H9 (cell line): Measurements from ENCODE around the gene HOXC10. TPM values are rescaled to one million over a fixed set of nuclear protein-coding genes. Genes with fewer than 3 reads are reported as not detected.

Experiments used
- DNase-seq: peaks from one replicate; pipeline ENCODE4 v3.0.0-alpha.2; 2017
- H2AFZ ChIP-seq: one replicate; pipeline ENCODE4 v1.6.1; 2013; ENCODE audit warnings: mild to moderate bottlenecking, low read length, control low read depth, moderate library complexity
- H2AK5ac ChIP-seq: 2 replicates; pipeline ENCODE4 v1.6.1; 2013; ENCODE audit warnings: low read length, control low read depth, mixed read lengths; ENCODE audit not compliant: insufficient read length
- H2BK120ac ChIP-seq: one replicate; pipeline ENCODE4 v1.6.1; 2013; ENCODE audit warnings: low read depth, mild to moderate bottlenecking, low read length, control low read depth, inconsistent platforms; ENCODE audit not compliant: poor library complexity, severe bottlenecking
- H2BK12ac ChIP-seq: 2 replicates; pipeline ENCODE4 v1.6.1; 2013; ENCODE audit warnings: low read length, control low read depth, mixed read lengths, low read depth; ENCODE audit not compliant: insufficient read length
- H2BK15ac ChIP-seq: 2 replicates; pipeline ENCODE4 v1.6.1; 2013; ENCODE audit warnings: low read depth, low read length, control low read depth
- H2BK20ac ChIP-seq: one replicate; pipeline ENCODE4 v1.6.1; 2013; ENCODE audit warnings: low read depth, mild to moderate bottlenecking, low read length, control low read depth, inconsistent platforms; ENCODE audit not compliant: poor library complexity, severe bottlenecking
- H2BK5ac ChIP-seq: 2 replicates; pipeline ENCODE4 v1.6.1; 2013; ENCODE audit warnings: low read length, control low read depth, mixed read lengths; ENCODE audit not compliant: insufficient read length
- H3K14ac ChIP-seq: 2 replicates; pipeline ENCODE4 v1.6.1; 2013; ENCODE audit warnings: low read length, control low read depth; ENCODE audit not compliant: insufficient read depth
- H3K18ac ChIP-seq: 2 replicates; pipeline ENCODE4 v1.6.1; 2013; ENCODE audit warnings: low read depth, mild to moderate bottlenecking, mixed read lengths, low read length, control low read depth; ENCODE audit not compliant: insufficient read length
- H3K23ac ChIP-seq: 2 replicates; pipeline ENCODE4 v1.6.1; 2013; ENCODE audit warnings: low read length, control low read depth, mixed read lengths, low read depth; ENCODE audit not compliant: insufficient read length
- H3K23me2 ChIP-seq: 2 replicates; pipeline ENCODE4 v1.6.1; 2013; ENCODE audit warnings: low read depth, mild to moderate bottlenecking, mixed read lengths, low read length, control low read depth; ENCODE audit not compliant: insufficient read length, poor library complexity, severe bottlenecking
- H3K27ac ChIP-seq: 2 replicates; pipeline ENCODE4 v1.5.1; 2013; ENCODE audit warnings: low read length, control low read depth, mixed read lengths, low read depth; ENCODE audit not compliant: insufficient read length
- H3K27me3 ChIP-seq: 2 replicates; pipeline ENCODE4 v1.6.1; 2013; ENCODE audit warnings: low read length, control low read depth, inconsistent platforms; ENCODE audit not compliant: insufficient read depth
- H3K4ac ChIP-seq: 2 replicates; pipeline ENCODE4 v1.6.1; 2013; ENCODE audit warnings: low read depth, mild to moderate bottlenecking, control low read depth, inconsistent platforms, low read length, moderate library complexity
- H3K4me1 ChIP-seq: 2 replicates; pipeline ENCODE4 v1.6.1; 2013; ENCODE audit warnings: low read length, control low read depth, inconsistent platforms; ENCODE audit not compliant: insufficient read depth
- H3K4me2 ChIP-seq: 2 replicates; pipeline ENCODE4 v1.6.1; 2013; ENCODE audit warnings: low read length, control low read depth, mixed read lengths; ENCODE audit not compliant: insufficient read length, insufficient read depth
- H3K56ac ChIP-seq: 2 replicates; pipeline ENCODE4 v1.6.1; 2013; ENCODE audit warnings: low read depth, mild to moderate bottlenecking, mixed read lengths, low read length, control low read depth; ENCODE audit not compliant: insufficient read length
- H3K79me1 ChIP-seq: 2 replicates; pipeline ENCODE4 v1.6.1; 2013; ENCODE audit warnings: low read depth, mild to moderate bottlenecking, moderate library complexity, low read length, control low read depth, inconsistent platforms; ENCODE audit not compliant: insufficient read depth, poor library complexity, severe bottlenecking
- H3K79me2 ChIP-seq: 2 replicates; pipeline ENCODE4 v1.6.1; 2013; ENCODE audit warnings: low read length, control low read depth, inconsistent platforms; ENCODE audit not compliant: insufficient read depth
- H3K9ac ChIP-seq: 2 replicates; pipeline ENCODE4 v1.6.1; 2013; ENCODE audit warnings: low read length, control low read depth, mixed read lengths; ENCODE audit not compliant: insufficient read length; ENCODE audit errors: extremely low read depth
- H3K9me3 ChIP-seq: one replicate; pipeline ENCODE4 v1.6.1; 2013; ENCODE audit warnings: low read depth, low read length, inconsistent platforms; ENCODE audit not compliant: control insufficient read depth
- H3T11ph ChIP-seq: one replicate; pipeline ENCODE4 v1.6.1; 2013; ENCODE audit warnings: mild to moderate bottlenecking, low read length, control low read depth, inconsistent platforms
- H4K20me1 ChIP-seq: one replicate; pipeline ENCODE4 v1.6.1; 2013; ENCODE audit not compliant: control insufficient read depth, insufficient read length, insufficient read depth
- H4K5ac ChIP-seq: 2 replicates; pipeline ENCODE4 v1.6.1; 2013; ENCODE audit warnings: low read depth, mild to moderate bottlenecking, mixed read lengths, low read length, control low read depth; ENCODE audit not compliant: insufficient read length
- H4K8ac ChIP-seq: replicated peaks from 2 replicates; pipeline ENCODE4 v1.6.1; 2013; ENCODE audit warnings: low read length, control low read depth, mixed read lengths, low read depth; ENCODE audit not compliant: insufficient read length
- H4K91ac ChIP-seq: 2 replicates; pipeline ENCODE4 v1.6.1; 2013; ENCODE audit warnings: low read depth, mild to moderate bottlenecking, moderate library complexity, mixed read lengths, low read length, control low read depth; ENCODE audit not compliant: insufficient read length
- H3K27ac Mint-ChIP-seq, 3 experiments: 2 replicates in 2 of 3; 3 replicates in 1 of 3; pipeline ENCODE4 v1.8.0; 2020 to 2021; ENCODE audit warnings: mixed read lengths in 3 of 3, mild to moderate bottlenecking in 1 of 3, moderate library complexity in 1 of 3
- H3K27me3 Mint-ChIP-seq: 2 replicates; pipeline ENCODE4 v1.8.0; 2021; ENCODE audit warnings: low read depth, mild to moderate bottlenecking, moderate library complexity, mixed read lengths
- H3K36me3 Mint-ChIP-seq, 3 experiments: 2 replicates in 2 of 3; 3 replicates in 1 of 3; pipeline ENCODE4 v1.8.0; 2020 to 2021; ENCODE audit warnings: low read depth in 3 of 3, mixed read lengths in 3 of 3; ENCODE audit not compliant: insufficient read depth in 1 of 3
- H3K4me1 Mint-ChIP-seq, 2 experiments: 2 replicates each; pipeline ENCODE4 v1.8.0; 2020; ENCODE audit warnings: mixed read lengths in 2 of 2
- H3K4me3 Mint-ChIP-seq, 2 experiments: 2 replicates in 1 of 2; 3 replicates in 1 of 2; pipeline ENCODE4 v1.8.0; 2020 to 2021; ENCODE audit warnings: mild to moderate bottlenecking in 2 of 2, mixed read lengths in 2 of 2, moderate library complexity in 1 of 2
- H3K9me3 Mint-ChIP-seq, 2 experiments: 2 replicates in 1 of 2; 3 replicates in 1 of 2; pipeline ENCODE4 v1.8.0; 2020; ENCODE audit warnings: mild to moderate bottlenecking in 2 of 2, mixed read lengths in 2 of 2, moderate library complexity in 1 of 2
- CTCF ChIP-seq: fragments of 200-600 bp; sonication (generic); conservative IDR thresholded peaks from 3 replicates; pipeline ENCODE4 v1.8.0; 2021; ENCODE audit warnings: antibody characterized with exemption, mild to moderate bottlenecking
- WGBS: extraction: QIAGEN DNeasy Blood & Tissue Kit; methylation state at CpG from one replicate; pipeline ENCODE4 v1.1.7; 2013; ENCODE audit warnings: missing lambda C conversion rate, low lambda C conversion rate, mixed read lengths; ENCODE audit not compliant: insufficient read length; ENCODE audit errors: extremely low coverage; 5-methylcytosine and 5-hydroxymethylcytosine counted together
- total RNA-seq: library from RNA; stranded (reverse); gene quantifications from 2 replicates; pipeline ENCODE4 v1.2.1, GENCODE V29; 2021

Gene HOXC10
- total RNA-seq, 1 experiment from 2014 or later: not detected

DNA sequence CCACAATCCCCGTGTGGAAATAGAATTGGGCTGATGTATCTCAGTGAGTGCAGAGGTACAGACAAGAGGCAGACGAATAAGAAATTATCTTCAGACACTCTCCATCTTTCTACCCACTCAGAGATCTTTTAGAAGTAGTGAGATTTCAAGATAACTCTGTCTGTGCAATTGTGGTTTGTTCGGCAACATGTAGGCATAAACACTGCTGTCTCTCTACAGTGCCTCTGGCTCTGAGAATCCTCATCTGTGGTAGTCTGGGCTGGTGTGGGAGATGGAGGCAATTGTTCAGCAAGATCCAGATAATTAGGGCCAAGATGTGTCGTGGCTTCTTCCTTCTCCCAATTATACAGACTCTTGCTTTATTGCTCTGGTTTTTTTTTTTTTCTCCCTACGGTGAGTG, 43.2 kb upstream of the HOXC10 start:
- Histone ChIP-seq H3K79me2 (no peaks in the 10 kb centered on the region), H3K27me3 (peaks cover 92% of the 10 kb centered on the region)

More for the DNA sequence above, 43.2 kb upstream of the HOXC10 start:
- H4K20me1 ChIP-seq: no peaks in the 10 kb centered on the region
- H2BK15ac ChIP-seq: no peak overlapping the region
- no peak overlapping the region for H3K18ac ChIP-seq
- H3K56ac ChIP-seq: no peak overlapping the region
- no peaks in the 10 kb centered on the region for H3K23me2 ChIP-seq
- TF ChIP-seq CTCF: no peak
- no peak overlapping the region for H2BK12ac ChIP-seq
- H3K4me3 Mint-ChIP-seq: no peak overlapping the region
- H3K27me3 Mint-ChIP-seq: peaks cover 98% of the 10 kb centered on the region
- no peak overlapping the region for H2AFZ ChIP-seq
- H2BK20ac ChIP-seq: no peak overlapping the region
- H4K8ac ChIP-seq: no peak overlapping the region
- H3K27ac ChIP-seq: no peak overlapping the region
- no peaks in the 10 kb centered on the region for H3K79me1 ChIP-seq
- H3K4ac ChIP-seq: no peak overlapping the region
- no peak overlapping the region for H3K9ac ChIP-seq
- H3K14ac ChIP-seq: no peak overlapping the region
- peaks cover 0 to 4% of the 10 kb centered on the region in 2 experiments; a peak in 4 of 5 replicates for H3K9me3 Mint-ChIP-seq
- no peak overlapping the region for H2BK5ac ChIP-seq
- no peaks in the 10 kb centered on the region for H3K4me1 ChIP-seq
- no peak overlapping the region for H4K91ac ChIP-seq
- H3K9me3 ChIP-seq: no peaks in the 10 kb centered on the region
- no peak overlapping the region for H3K23ac ChIP-seq
- H3K27ac Mint-ChIP-seq: no peak overlapping the region
- H3K4me2 ChIP-seq: no peak overlapping the region
- DNase-seq: no peak
- peaks cover 0 to 16% of the 10 kb centered on the region in 2 experiments; a peak in 3 of 4 replicates for H3K4me1 Mint-ChIP-seq
- no peak overlapping the region for H4K5ac ChIP-seq
- H3K36me3 Mint-ChIP-seq: no peaks in the 10 kb centered on the region
- no peak overlapping the region for H2BK120ac ChIP-seq
- WGBS: no CpG with 5 or more reads among the region's 5 CpGs
- H3T11ph ChIP-seq: no peak overlapping the region
- H2AK5ac ChIP-seq: no peak overlapping the region
